Prostate gland (tissue), 2 donors: ENCODE measurements around the gene GADL1. TPM values are rescaled to one million over a fixed set of nuclear protein-coding genes. Genes with fewer than 3 reads are reported as not detected.

Experiments
- DNase-seq: peaks from one replicate; pipeline ENCODE4 v3.0.0-alpha.2; 2019; ENCODE audit warnings: low spot score
- H3K27ac ChIP-seq, 2 donors: fragments of 200-600 bp; sonication (generic); 2 replicates each; pipeline ENCODE4 v1.5.1; 2017 to 2019
- H3K27me3 ChIP-seq: fragments of 200-600 bp; sonication (generic); replicated peaks from 2 replicates; pipeline ENCODE4 v1.5.1; 2019; ENCODE audit not compliant: insufficient read depth
- H3K36me3 ChIP-seq, 2 donors: fragments of 200-600 bp; sonication (generic); 1 replicate in 1 of 2; 2 replicates in 1 of 2; pipeline versions ENCODE4 v1.5.1 to v1.8.1; 2017 to 2019
- H3K4me1 ChIP-seq: fragments of 200-600 bp; sonication (generic); replicated peaks from 2 replicates; pipeline ENCODE4 v1.5.1; 2019
- H3K4me3 ChIP-seq, 2 donors: fragments of 200-600 bp; sonication (generic); 2 replicates each; pipeline ENCODE4 v1.5.1; 2017 to 2019
- H3K9me3 ChIP-seq: fragments of 200-600 bp; sonication (generic); 2 replicates; pipeline ENCODE4 v1.5.1; 2017
- CTCF ChIP-seq, 4 experiments: fragments of 200-600 bp in 2 of 4; fragments of 450-650 bp in 2 of 4; sonication (generic) in 2 of 4; IDR thresholded peaks; 1 replicate in 3 of 4; 2 replicates in 1 of 4; pipeline ENCODE4 v1.5.1; 2016 to 2019; ENCODE audit warnings: antibody characterized with exemption in 4 of 4, mild to moderate bottlenecking in 2 of 4, moderate library complexity in 2 of 4
- POLR2A ChIP-seq: fragments of 450-650 bp; IDR thresholded peaks from one replicate; pipeline ENCODE4 v1.6.1; 2016; ENCODE audit warnings: antibody characterized with exemption, mild to moderate bottlenecking
- POLR2AphosphoS5 ChIP-seq: sonication (generic); formaldehyde crosslinking; IDR thresholded peaks from one replicate; pipeline ENCODE4 v1.6.1; 2017; ENCODE audit warnings: antibody characterized with exemption
- WGBS: methylation state at CpG from one replicate; pipeline ENCODE4 v1.1.5; 2018; 5-methylcytosine and 5-hydroxymethylcytosine counted together
- intact Hi-C: fragments of 100-400 bp; cut with DNase I; formaldehyde crosslinking; loops from one replicate; pipeline ENCODE4 v1.14.2; 2022
- total RNA-seq, 2 donors: library from RNA; depleted of rRNA; stranded (reverse); fragments of >200 nt; gene quantifications; one replicate each; pipeline ENCODE4 v1.1.0, GENCODE V29; 2016

Gene GADL1
- total RNA-seq, 2 donors from 2014 or later, result not detected

GRCh38 chr3:30712991-30713390 lies 181.5 kb downstream of the GADL1 start:
- Histone ChIP-seq H3K27ac (no peak overlapping the region), H3K9me3 (no peaks in the 10 kb centered on the region), H3K36me3 (no peaks in the 10 kb centered on the region), H3K27me3 (no peaks in the 10 kb centered on the region), H3K4me3 (no peak overlapping the region), H3K4me1 (no peaks in the 10 kb centered on the region)
- no peak for DNase-seq
- intact Hi-C loops, result no loop called here
- TF ChIP-seq POLR2AphosphoS5 (no peak), CTCF (IDR thresholded peaks at IDR 0.05) (no peak), POLR2A (no peak)
- 82% methylated on average over 4 of the region's 4 CpGs for WGBS

- no peaks in the 10 kb centered on the region for H3K27me3 ChIP-seq
- H3K27ac ChIP-seq, result no peak overlapping the region
- H3K9me3 ChIP-seq, result no peaks in the 10 kb centered on the region
- no peaks in the 10 kb centered on the region for H3K36me3 ChIP-seq
- TF ChIP-seq POLR2AphosphoS5, result no peak
- DNase-seq, result no peak
- H3K4me1 ChIP-seq, result no peaks in the 10 kb centered on the region
- H3K4me3 ChIP-seq, result no peak overlapping the region
- WGBS, result 79% methylated on average over 2 of the region's 2 CpGs
- intact Hi-C loops, result no loop called here
Measured at GRCh38 chr3:30711867-30712266, 182.6 kb downstream of the GADL1 start.

- H3K27ac ChIP-seq, result no peak overlapping the region
- H3K4me1 ChIP-seq, result no peaks in the 10 kb centered on the region
- TF ChIP-seq CTCF (IDR thresholded peaks at IDR 0.05), result no peak
- no peak for TF ChIP-seq POLR2AphosphoS5
- TF ChIP-seq POLR2A, result no peak
- DNase-seq, result no peak
- H3K9me3 ChIP-seq, result no peaks in the 10 kb centered on the region
- no peak overlapping the region for H3K4me3 ChIP-seq
- intact Hi-C loops, result no loop called here
- no peaks in the 10 kb centered on the region for H3K36me3 ChIP-seq
- no peaks in the 10 kb centered on the region for H3K27me3 ChIP-seq
Measured at GRCh38 chr3:30711151-30711550, 183.3 kb downstream of the GADL1 start.

- Histone ChIP-seq H3K4me1 (no peaks in the 10 kb centered on the region), H3K27ac (no peak overlapping the region), H3K9me3 (no peaks in the 10 kb centered on the region), H3K36me3 (no peaks in the 10 kb centered on the region), H3K27me3 (no peaks in the 10 kb centered on the region), H3K4me3 (no peak overlapping the region)
- TF ChIP-seq CTCF (IDR thresholded peaks at IDR 0.05), result no peak
- TF ChIP-seq POLR2A, result no peak
- TF ChIP-seq POLR2AphosphoS5, result no peak
- WGBS, result 66% methylated on average over 7 of the region's 7 CpGs
- DNase-seq, result no peak
- intact Hi-C loops, result no loop called here
Measured at GRCh38 chr3:30710017-30710416, 184.4 kb downstream of the GADL1 start.

GRCh38 chr3:30708472-30708871 lies 186.0 kb downstream of the GADL1 start:
- TF ChIP-seq CTCF (IDR thresholded peaks at IDR 0.05) (no peak), POLR2A (no peak), POLR2AphosphoS5 (no peak)

GRCh38 chr3:30707825-30708224 lies 186.6 kb downstream of the GADL1 start:
- Histone ChIP-seq H3K4me1 (no peaks in the 10 kb centered on the region), H3K4me3 (no peak overlapping the region), H3K9me3 (no peaks in the 10 kb centered on the region), H3K27me3 (no peaks in the 10 kb centered on the region), H3K36me3 (no peaks in the 10 kb centered on the region), H3K27ac (no peak overlapping the region)
- TF ChIP-seq POLR2A (no peak), CTCF (IDR thresholded peaks at IDR 0.05) (no peak), POLR2AphosphoS5 (no peak)
- WGBS, result 91% methylated on average over 4 of the region's 4 CpGs
- intact Hi-C loops, result no loop called here
- DNase-seq, result no peak

More at GRCh38 chr3:30708472-30708871, 186.0 kb downstream of the GADL1 start:
- H3K27ac ChIP-seq, result no peak overlapping the region
- intact Hi-C loops, result no loop called here
- no peaks in the 10 kb centered on the region for H3K9me3 ChIP-seq
- no peaks in the 10 kb centered on the region for H3K36me3 ChIP-seq
- no peak overlapping the region for H3K4me3 ChIP-seq
- H3K4me1 ChIP-seq, result no peaks in the 10 kb centered on the region
- DNase-seq, result no peak
- no peaks in the 10 kb centered on the region for H3K27me3 ChIP-seq
